ENCODE data around the gene CENPF. TPM values are rescaled to one million over a fixed set of nuclear protein-coding genes. Genes with fewer than 3 reads are reported as not detected.

Gene CENPF
- total RNA-seq, 1 experiment from 2014 or later = 113 TPM

DNA sequence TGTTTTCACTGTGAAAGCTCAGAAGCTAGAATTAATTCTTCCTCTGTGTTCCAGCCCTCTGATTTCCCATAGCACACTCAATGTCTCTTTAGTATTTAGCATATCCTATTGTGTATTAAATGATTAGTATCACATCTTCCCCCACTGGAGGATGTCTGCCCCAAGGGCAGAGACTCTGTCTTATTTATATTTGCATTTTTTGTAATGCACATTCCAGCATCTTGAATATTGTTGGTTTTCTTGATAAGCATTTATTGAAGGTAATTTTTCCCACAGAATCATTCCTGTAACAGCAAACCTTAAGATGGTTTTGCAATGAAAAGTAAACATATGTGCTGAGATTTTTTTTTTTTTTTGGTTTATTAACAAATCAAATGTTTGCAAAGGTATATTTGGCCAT is 34.1 kb downstream of the CENPF start:
- Histone ChIP-seq H2AFZ (ENCODE audit: low read length) (no peak overlapping the region), H3K4me1 (ENCODE audit: insufficient read depth, low read length) (no peaks in the 10 kb centered on the region), H3K27ac (ENCODE audit: insufficient read length, low read depth, low read length) (no peak overlapping the region), H3K27me3 (ENCODE audit: insufficient read depth, low read length) (no peaks in the 10 kb centered on the region), H3K23me2 (ENCODE audit: insufficient read length, low read depth, low read length, poor library complexity, severe bottlenecking) (no peaks in the 10 kb centered on the region), H4K5ac (ENCODE audit: insufficient read length, low read depth, low read length) (no peak overlapping the region), H3K79me1 (ENCODE audit: insufficient read depth, low read depth, low read length, poor library complexity, severe bottlenecking) (no peaks in the 10 kb centered on the region), H2BK20ac (ENCODE audit: low read depth, low read length, poor library complexity, severe bottlenecking) (no peak overlapping the region), H4K8ac (replicated peaks; ENCODE audit: insufficient read length, low read depth, low read length) (no peak overlapping the region), H3K56ac (ENCODE audit: insufficient read length, low read depth, low read length) (no peak overlapping the region), H4K91ac (ENCODE audit: insufficient read length, low read depth, low read length) (no peak overlapping the region), H3K9me3 (ENCODE audit: control insufficient read depth, low read depth, low read length) (no peaks in the 10 kb centered on the region), H3K4me2 (ENCODE audit: insufficient read depth, insufficient read length, low read length) (no peak overlapping the region), H3T11ph (ENCODE audit: low read length) (no peak overlapping the region), H2BK12ac (ENCODE audit: insufficient read length, low read depth, low read length) (no peak overlapping the region), H2AK5ac (ENCODE audit: insufficient read length, low read length) (no peak overlapping the region), H3K4ac (ENCODE audit: low read depth, low read length) (no peak overlapping the region), H4K20me1 (ENCODE audit: control insufficient read depth, insufficient read depth, insufficient read length) (no peaks in the 10 kb centered on the region), H2BK15ac (ENCODE audit: low read depth, low read length) (no peak overlapping the region), H2BK5ac (ENCODE audit: insufficient read length, low read length) (no peak overlapping the region), H2BK120ac (ENCODE audit: low read depth, low read length, poor library complexity, severe bottlenecking) (no peak overlapping the region), H3K79me2 (ENCODE audit: insufficient read depth, low read length) (no peaks in the 10 kb centered on the region), H3K14ac (ENCODE audit: insufficient read depth, low read length) (no peak overlapping the region), H3K18ac (ENCODE audit: insufficient read length, low read depth, low read length) (no peak overlapping the region), H3K9ac (ENCODE audit: extremely low read depth, insufficient read length, low read length) (no peak overlapping the region), H3K23ac (ENCODE audit: insufficient read length, low read depth, low read length) (no peak overlapping the region)
- TF ChIP-seq, protein P1, sequence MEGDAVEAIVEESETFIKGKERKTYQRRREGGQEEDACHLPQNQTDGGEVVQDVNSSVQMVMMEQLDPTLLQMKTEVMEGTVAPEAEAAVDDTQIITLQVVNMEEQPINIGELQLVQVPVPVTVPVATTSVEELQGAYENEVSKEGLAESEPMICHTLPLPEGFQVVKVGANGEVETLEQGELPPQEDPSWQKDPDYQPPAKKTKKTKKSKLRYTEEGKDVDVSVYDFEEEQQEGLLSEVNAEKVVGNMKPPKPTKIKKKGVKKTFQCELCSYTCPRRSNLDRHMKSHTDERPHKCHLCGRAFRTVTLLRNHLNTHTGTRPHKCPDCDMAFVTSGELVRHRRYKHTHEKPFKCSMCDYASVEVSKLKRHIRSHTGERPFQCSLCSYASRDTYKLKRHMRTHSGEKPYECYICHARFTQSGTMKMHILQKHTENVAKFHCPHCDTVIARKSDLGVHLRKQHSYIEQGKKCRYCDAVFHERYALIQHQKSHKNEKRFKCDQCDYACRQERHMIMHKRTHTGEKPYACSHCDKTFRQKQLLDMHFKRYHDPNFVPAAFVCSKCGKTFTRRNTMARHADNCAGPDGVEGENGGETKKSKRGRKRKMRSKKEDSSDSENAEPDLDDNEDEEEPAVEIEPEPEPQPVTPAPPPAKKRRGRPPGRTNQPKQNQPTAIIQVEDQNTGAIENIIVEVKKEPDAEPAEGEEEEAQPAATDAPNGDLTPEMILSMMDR (conservative IDR thresholded peaks at IDR 0.05) = no peak
- H3K9me3 Mint-ChIP-seq = no peaks in the 10 kb centered on the region
- H3K36me3 Mint-ChIP-seq (ENCODE audit: insufficient read depth in 1 of 3, low read depth in 3 of 3) = peaks cover 33 to 41% (median 35%) of the 10 kb centered on the region in 3 experiments
- H3K4me1 Mint-ChIP-seq = 0 out of 4 replicates have a peak, but pooled peaks cover 0 to 3% of the 10 kb centered on the region in 2 experiments
- H3K4me3 Mint-ChIP-seq = no peak overlapping the region
- no peak for DNase-seq
- 0 out of 7 replicates have a peak overlapping the region, but pooled peaks of 1 of the 3 experiments have one; percentile 45 for H3K27ac Mint-ChIP-seq
- no peaks in the 10 kb centered on the region for H3K27me3 Mint-ChIP-seq (ENCODE audit: low read depth)

All from H9 (cell line).